Ascending aorta (tissue), 2 donors: ENCODE data around the gene BABAM2. TPM values are rescaled to one million over a fixed set of nuclear protein-coding genes. Genes with fewer than 3 reads are reported as not detected.
"Not testable (repeated sequence)": the region's sequence is repeated elsewhere in the genome, so short reads cannot be mapped to it uniquely, and the experiment has no call there.

ENCODE experiments used
- DNase-seq, 2 donors: peaks; one replicate each; pipeline ENCODE4 v3.0.0-alpha.2; 2019; ENCODE audit warnings: low spot score in 2 of 2
- H3K27ac ChIP-seq, 2 donors: fragments of 200-600 bp; sonication (generic); one replicate each; pipeline ENCODE4 v1.5.1; 2016 to 2017; ENCODE audit warnings: mild to moderate bottlenecking in 1 of 2
- H3K27me3 ChIP-seq: fragments of 200-600 bp; sonication (generic); one replicate; pipeline ENCODE4 v1.5.1; 2017
- H3K36me3 ChIP-seq, 2 donors: fragments of 200-600 bp; sonication (generic); one replicate each; pipeline ENCODE4 v1.5.1; 2016
- H3K4me1 ChIP-seq, 2 donors: fragments of 200-600 bp; sonication (generic); one replicate each; pipeline ENCODE4 v1.5.1; 2016 to 2017; ENCODE audit warnings: mild to moderate bottlenecking in 1 of 2
- H3K4me3 ChIP-seq, 2 donors: fragments of 200-600 bp; sonication (generic); one replicate each; pipeline ENCODE4 v1.5.1; 2016 to 2017; ENCODE audit warnings: mild to moderate bottlenecking in 1 of 2
- H3K9me3 ChIP-seq, 2 donors: fragments of 200-600 bp; sonication (generic); one replicate each; pipeline ENCODE4 v1.5.1; 2016
- CTCF ChIP-seq, 3 experiments: fragments of 200-600 bp in 2 of 3; fragments of 450-650 bp in 1 of 3; sonication (generic) in 2 of 3; IDR thresholded peaks; one replicate each; pipeline ENCODE4 v1.5.1; 2016 to 2019; ENCODE audit warnings: antibody characterized with exemption in 3 of 3, mild to moderate bottlenecking in 1 of 3, moderate library complexity in 1 of 3
- intact Hi-C: fragments of 100-400 bp; cut with DNase I; formaldehyde crosslinking; loops from one replicate; pipeline ENCODE4 v1.15.1; 2023
- total RNA-seq: library from RNA; depleted of rRNA; stranded (reverse); fragments of >200 nt; gene quantifications from one replicate; pipeline ENCODE4 v1.1.0, GENCODE V29; 2016

Gene BABAM2
- total RNA-seq, 1 donor from 2014 or later, result 19.6 TPM

- intact Hi-C loops, result no loop called here
- Histone ChIP-seq H3K27me3 (no peaks in the 10 kb centered on the region), H3K9me3 (no peaks in the 10 kb centered on the region), H3K36me3 (peaks cover 0 to 6% of the 10 kb centered on the region in 2 donors), H3K4me3 (no peak overlapping the region), H3K4me1 (peaks cover 0 to 6% of the 10 kb centered on the region in 2 donors), H3K27ac (no peak overlapping the region)
- TF ChIP-seq CTCF (IDR thresholded peaks at IDR 0.05), result no peak
- no peak for DNase-seq
Observed at GRCh38 chr2:28250006-28250405, 359.5 kb downstream of the BABAM2 start.

GRCh38 chr2:28251337-28251736 lies 360.8 kb downstream of the BABAM2 start:
- H3K4me1 ChIP-seq, result peaks cover 0 to 6% of the 10 kb centered on the region in 2 donors
- no peak overlapping the region for H3K27ac ChIP-seq
- no peaks in the 10 kb centered on the region for H3K9me3 ChIP-seq
- H3K36me3 ChIP-seq, result no peaks in the 10 kb centered on the region
- H3K27me3 ChIP-seq, result no peaks in the 10 kb centered on the region
- no peak for DNase-seq
- TF ChIP-seq CTCF (IDR thresholded peaks at IDR 0.05), result no peak
- intact Hi-C loops, result no loop called here
- no peak overlapping the region for H3K4me3 ChIP-seq

GRCh38 chr2:28252311-28252710 lies 361.8 kb downstream of the BABAM2 start:
- intact Hi-C loops, result no loop called here
- peaks cover 0 to 6% of the 10 kb centered on the region in 2 donors for H3K4me1 ChIP-seq
- no peak for TF ChIP-seq CTCF (IDR thresholded peaks at IDR 0.05)

GRCh38 chr2:28253543-28253942 lies 363.0 kb downstream of the BABAM2 start:
- H3K4me1 ChIP-seq, result no peaks in the 10 kb centered on the region
- intact Hi-C loops, result no loop called here
- no peaks in the 10 kb centered on the region for H3K27me3 ChIP-seq
- no peaks in the 10 kb centered on the region for H3K9me3 ChIP-seq
- DNase-seq, result no peak
- no peak overlapping the region for H3K27ac ChIP-seq
- TF ChIP-seq CTCF (IDR thresholded peaks at IDR 0.05), result no peak
- no peak overlapping the region for H3K4me3 ChIP-seq
- peaks cover 0 to 4% of the 10 kb centered on the region in 2 donors for H3K36me3 ChIP-seq

More at GRCh38 chr2:28252311-28252710, 361.8 kb downstream of the BABAM2 start:
- no peak for DNase-seq
- Histone ChIP-seq H3K9me3 (no peaks in the 10 kb centered on the region), H3K36me3 (peaks cover 0 to 4% of the 10 kb centered on the region in 2 donors), H3K27me3 (no peaks in the 10 kb centered on the region), H3K27ac (no peak overlapping the region), H3K4me3 (no peak overlapping the region)

GRCh38 chr2:28255231-28255630 lies 364.7 kb downstream of the BABAM2 start:
- H3K36me3 ChIP-seq, H3K4me1 ChIP-seq, H3K27me3 ChIP-seq, H3K9me3 ChIP-seq, DNase-seq, H3K27ac ChIP-seq, intact Hi-C loops, H3K4me3 ChIP-seq: not testable (repeated sequence)

- intact Hi-C loops, result no loop called here
- no peak for TF ChIP-seq CTCF (IDR thresholded peaks at IDR 0.05)
- peaks cover 0 to 4% of the 10 kb centered on the region in 2 donors for H3K36me3 ChIP-seq
Observed at GRCh38 chr2:28257182-28257581, 366.7 kb downstream of the BABAM2 start.

GRCh38 chr2:28259226-28259625 lies 368.7 kb downstream of the BABAM2 start:
- H3K27me3 ChIP-seq, H3K4me1 ChIP-seq, H3K4me3 ChIP-seq, H3K36me3 ChIP-seq, DNase-seq, intact Hi-C loops, H3K9me3 ChIP-seq, H3K27ac ChIP-seq: not testable (repeated sequence)

More at GRCh38 chr2:28257182-28257581, 366.7 kb downstream of the BABAM2 start:
- Histone ChIP-seq H3K9me3 (no peaks in the 10 kb centered on the region), H3K4me1 (no peaks in the 10 kb centered on the region), H3K27me3 (no peaks in the 10 kb centered on the region), H3K27ac (no peak overlapping the region), H3K4me3 (no peak overlapping the region)
- DNase-seq, result no peak
